ENCODE measurements around the gene RAF1.

DNA sequence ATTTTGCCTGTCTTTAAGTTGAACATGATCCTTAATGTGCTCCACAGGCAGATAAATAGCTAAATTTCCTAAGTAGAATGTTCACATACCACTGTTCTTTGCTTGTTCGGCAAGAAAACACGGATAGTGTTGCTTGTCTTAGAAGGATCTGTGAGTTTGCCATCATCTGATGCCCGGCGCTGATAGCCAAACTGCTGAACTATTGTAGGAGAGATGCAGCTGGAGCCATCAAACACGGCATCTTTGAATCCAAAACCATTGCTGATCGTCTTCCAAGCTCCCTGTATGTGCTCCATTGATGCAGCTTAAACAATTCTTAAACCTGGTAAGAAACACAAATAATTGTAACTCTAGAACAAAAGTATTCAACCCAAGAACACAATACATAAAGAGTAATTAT is 45.5 kb downstream of the RAF1 start:
- TF ChIP-seq EZH2 (IDR thresholded peaks at IDR 0.05; ENCODE audit: borderline replicate concordance, low read length), result no peak
- TF ChIP-seq, protein P1, sequence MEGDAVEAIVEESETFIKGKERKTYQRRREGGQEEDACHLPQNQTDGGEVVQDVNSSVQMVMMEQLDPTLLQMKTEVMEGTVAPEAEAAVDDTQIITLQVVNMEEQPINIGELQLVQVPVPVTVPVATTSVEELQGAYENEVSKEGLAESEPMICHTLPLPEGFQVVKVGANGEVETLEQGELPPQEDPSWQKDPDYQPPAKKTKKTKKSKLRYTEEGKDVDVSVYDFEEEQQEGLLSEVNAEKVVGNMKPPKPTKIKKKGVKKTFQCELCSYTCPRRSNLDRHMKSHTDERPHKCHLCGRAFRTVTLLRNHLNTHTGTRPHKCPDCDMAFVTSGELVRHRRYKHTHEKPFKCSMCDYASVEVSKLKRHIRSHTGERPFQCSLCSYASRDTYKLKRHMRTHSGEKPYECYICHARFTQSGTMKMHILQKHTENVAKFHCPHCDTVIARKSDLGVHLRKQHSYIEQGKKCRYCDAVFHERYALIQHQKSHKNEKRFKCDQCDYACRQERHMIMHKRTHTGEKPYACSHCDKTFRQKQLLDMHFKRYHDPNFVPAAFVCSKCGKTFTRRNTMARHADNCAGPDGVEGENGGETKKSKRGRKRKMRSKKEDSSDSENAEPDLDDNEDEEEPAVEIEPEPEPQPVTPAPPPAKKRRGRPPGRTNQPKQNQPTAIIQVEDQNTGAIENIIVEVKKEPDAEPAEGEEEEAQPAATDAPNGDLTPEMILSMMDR (conservative IDR thresholded peaks at IDR 0.05 in 1 of 2, IDR thresholded peaks at IDR 0.05 in 1 of 2; ENCODE audit: extremely low read depth in 1 of 2, insufficient read depth in 1 of 2, low read depth in 1 of 2, low read length in 2 of 2), result no peak
